NCI-H774 (cell line): ENCODE results near the gene TTC12.
A peak's percentile ranks its signal among the peaks of the same experiment; 100 is the strongest.

Source experiments
- DNase-seq: peaks from one replicate; lab custom pipeline; 2025; lab: John Stamatoyannopoulos, UW

Gene TTC12

GRCh38 chr11:113314389-113315301, at the start of gene TTC12:
TTC12 (plus strand) TSS chr11:113314583; CDS start chr11:113316258, 1,675 bp downstream.
- DNase-seq: peak; percentile 92

- DNase-seq: no peak
These were observed 49.0 kb upstream of the TTC12 start for GRCh38 chr11:113265362-113265761.

- DNase-seq: no peak
These were observed 46.9 kb upstream of the TTC12 start for GRCh38 chr11:113267493-113267892.

- DNase-seq: no peak
These were observed 45.3 kb upstream of the TTC12 start for GRCh38 chr11:113269096-113269495.

- DNase-seq: no peak
These were observed 44.7 kb upstream of the TTC12 start for GRCh38 chr11:113269636-113270035.

GRCh38 chr11:113270080-113270479, 44.3 kb upstream of the TTC12 start:
- DNase-seq: peak; percentile 24

GRCh38 chr11:113271551-113272245, 42.7 kb upstream of the TTC12 start:
- DNase-seq: no peak

GRCh38 chr11:113272281-113272680, 42.1 kb upstream of the TTC12 start:
- no peak for DNase-seq

- no peak for DNase-seq
These were observed 41.3 kb upstream of the TTC12 start for GRCh38 chr11:113272927-113273615.

- no peak for DNase-seq
These were observed 40.7 kb upstream of the TTC12 start for GRCh38 chr11:113273720-113274119.

- no peak for DNase-seq
These were observed 39.4 kb upstream of the TTC12 start for GRCh38 chr11:113274713-113275582.

GRCh38 chr11:113275602-113276001, 38.8 kb upstream of the TTC12 start:
- DNase-seq: no peak

- no peak for DNase-seq
These were observed 37.9 kb upstream of the TTC12 start for GRCh38 chr11:113276466-113276865.

GRCh38 chr11:113277907-113278306, 36.5 kb upstream of the TTC12 start:
- DNase-seq: no peak

- DNase-seq: no peak
These were observed 35.9 kb upstream of the TTC12 start for GRCh38 chr11:113278481-113278880.

GRCh38 chr11:113278925-113279324, 35.5 kb upstream of the TTC12 start:
- DNase-seq: no peak

GRCh38 chr11:113279591-113279990, 34.8 kb upstream of the TTC12 start:
- no peak for DNase-seq

GRCh38 chr11:113281052-113281725, 33.2 kb upstream of the TTC12 start:
- DNase-seq: no peak

- DNase-seq: no peak
These were observed 31.4 kb upstream of the TTC12 start for GRCh38 chr11:113282898-113283437.

GRCh38 chr11:113283881-113284280, 30.5 kb upstream of the TTC12 start:
- no peak for DNase-seq

- no peak for DNase-seq
These were observed 28.4 kb upstream of the TTC12 start for GRCh38 chr11:113286009-113286408.
